ENCODE data around the gene GNL3. TPM values are rescaled to one million over a fixed set of nuclear protein-coding genes. Genes with fewer than 3 reads are reported as not detected.
A peak's percentile ranks its signal among the peaks of the same experiment; 100 is the strongest.
"Not testable (repeated sequence)": the region's sequence is repeated elsewhere in the genome, so short reads cannot be mapped to it uniquely, and the experiment has no call there.

Gene GNL3
- 75.7 and 81.7 TPM in 2 replicates for total RNA-seq (2014; rRNA removed; shearing (Covaris generic))

- DNase-seq (ENCODE audit: low spot score): peak; percentile 89
These were observed at the start of gene GNL3, which contains the start of gene PBRM1 for GRCh38 chr3:52685709-52686691. Gene GNL3 (plus strand): TSS chr3:52686032. CDS start chr3:52686093, 61 bp downstream. Gene PBRM1 (minus strand): TSS chr3:52685913.

GRCh38 chr3:52636673-52637072 lies 49.2 kb upstream of the GNL3 start:
- DNase-seq (ENCODE audit: low spot score): peak; percentile 12

GRCh38 chr3:52645549-52645948 lies 40.3 kb upstream of the GNL3 start:
- DNase-seq (ENCODE audit: low spot score): no peak

- DNase-seq (ENCODE audit: low spot score): no peak
These were observed 36.2 kb upstream of the GNL3 start for GRCh38 chr3:52649461-52650210.

GRCh38 chr3:52650439-52650838 lies 35.4 kb upstream of the GNL3 start:
- DNase-seq (ENCODE audit: low spot score): no peak

GRCh38 chr3:52651592-52651991 lies 34.2 kb upstream of the GNL3 start:
- DNase-seq (ENCODE audit: low spot score): no peak

- DNase-seq (ENCODE audit: low spot score): no peak
These were observed 29.9 kb upstream of the GNL3 start for GRCh38 chr3:52655895-52656294.

GRCh38 chr3:52660046-52660445 lies 25.8 kb upstream of the GNL3 start:
- DNase-seq (ENCODE audit: low spot score): no peak

GRCh38 chr3:52663098-52663497 lies 22.7 kb upstream of the GNL3 start:
- DNase-seq (ENCODE audit: low spot score): no peak

- DNase-seq (ENCODE audit: low spot score): peak; percentile 98
These were observed 15.0 kb upstream of the GNL3 start for GRCh38 chr3:52670621-52671521.

- DNase-seq (ENCODE audit: low spot score): no peak
These were observed 14.2 kb upstream of the GNL3 start for GRCh38 chr3:52671676-52672075.

GRCh38 chr3:52676201-52676600 lies 9.6 kb upstream of the GNL3 start:
- DNase-seq (ENCODE audit: low spot score): not testable (repeated sequence)

GRCh38 chr3:52678265-52679198 lies 7.3 kb upstream of the GNL3 start:
- DNase-seq (ENCODE audit: low spot score): no peak

- DNase-seq (ENCODE audit: low spot score): no peak
These were observed 6.7 kb upstream of the GNL3 start for GRCh38 chr3:52679199-52679538.

- DNase-seq (ENCODE audit: low spot score): no peak
These were observed 6.0 kb upstream of the GNL3 start for GRCh38 chr3:52679811-52680210.

- DNase-seq (ENCODE audit: low spot score): no peak
These were observed 4.2 kb upstream of the GNL3 start for GRCh38 chr3:52681596-52681995.

GRCh38 chr3:52682016-52682415 lies 3.8 kb upstream of the GNL3 start:
- DNase-seq (ENCODE audit: low spot score): peak; percentile 22

GRCh38 chr3:52683611-52684010 lies 2.2 kb upstream of the GNL3 start:
- DNase-seq (ENCODE audit: low spot score): no peak

- DNase-seq (ENCODE audit: low spot score): no peak
These were observed 1.6 kb upstream of the GNL3 start for GRCh38 chr3:52684184-52684583.

- peak; percentile 27 for DNase-seq (ENCODE audit: low spot score)
These were observed 535 bp upstream of the GNL3 start for GRCh38 chr3:52685285-52685708.
